K562 (cell line): ENCODE measurements around the gene TEX54. TPM values are rescaled to one million over a fixed set of nuclear protein-coding genes. Genes with fewer than 3 reads are reported as not detected.

ENCODE experiments used
- AFF4 ChIP-seq: sonication (generic); formaldehyde crosslinking; IDR thresholded peaks from 2 replicates; pipeline ENCODE4 v1.8.0; 2023; ENCODE audit warnings: mild to moderate bottlenecking, missing genetic modification reagents
- BACH1 ChIP-seq: fragments of 200-800 bp; sonication (Bioruptor generic); IDR thresholded peaks from 2 replicates; pipeline ENCODE4 v1.6.1; 2016; ENCODE audit warnings: missing genetic modification characterization, missing compliant biosample characterization
- BCOR ChIP-seq: fragments of 450-650 bp; IDR thresholded peaks from 2 replicates; pipeline ENCODE4 v1.6.1; 2016
- CCAR2 ChIP-seq: fragments of 200-400 bp; formaldehyde crosslinking; IDR thresholded peaks from 2 replicates; pipeline ENCODE4 v1.6.1; 2017; ENCODE audit warnings: mild to moderate bottlenecking, low read depth, low read length
- ETV6 ChIP-seq, 3 experiments: fragments of 150-350 bp in 1 of 3; sonication (generic) in 1 of 3; formaldehyde crosslinking in 1 of 3; IDR thresholded peaks; 2 replicates each; pipeline versions ENCODE4 v1.6.1 to v1.8.0; 2014 to 2022; ENCODE audit warnings: borderline replicate concordance in 2 of 3, low read depth in 2 of 3, antibody characterized with exemption in 1 of 3, low read length in 1 of 3, mild to moderate bottlenecking in 1 of 3, missing genetic modification reagents in 1 of 3
- MYNN ChIP-seq, 2 experiments: sonication (generic); formaldehyde crosslinking in 1 of 2; IDR thresholded peaks; 2 replicates each; pipeline versions ENCODE4 v1.5.0 to v1.6.1; 2016 to 2020; ENCODE audit warnings: antibody characterized with exemption in 1 of 2, missing genetic modification reagents in 1 of 2
- RB1 ChIP-seq: fragments of 450-650 bp; IDR thresholded peaks from 2 replicates; pipeline ENCODE4 v1.6.1; 2017; ENCODE audit warnings: low read depth, mild to moderate bottlenecking
- TCFL5 ChIP-seq: fragments of 250-450 bp; sonication (Bioruptor Pico); conservative IDR thresholded peaks from 2 replicates; pipeline ENCODE4 v1.6.1; 2021; ENCODE audit warnings: mild to moderate bottlenecking, moderate library complexity, matching md5 sums
- TEAD2 ChIP-seq: fragments of 450-650 bp; IDR thresholded peaks from 2 replicates; pipeline ENCODE4 v1.6.1; 2016; ENCODE audit warnings: missing genetic modification characterization, control low read depth, missing compliant biosample characterization
- U2AF2 ChIP-seq: fragments of 200-400 bp; formaldehyde crosslinking; optimal IDR thresholded peaks from 2 replicates; pipeline ENCODE3; 2017; ENCODE audit warnings: low read depth, mild to moderate bottlenecking, low read length
- ZBTB5 ChIP-seq: fragments of 450-650 bp; IDR thresholded peaks from 2 replicates; pipeline ENCODE4 v1.6.1; 2017; ENCODE audit warnings: antibody characterized with exemption
- ZNF134 ChIP-seq: fragments of 250-450 bp; sonication (Bioruptor Pico); conservative IDR thresholded peaks from 2 replicates; pipeline ENCODE4 v1.4.0; 2020
- ZNF24 ChIP-seq: fragments of 450-650 bp; IDR thresholded peaks from 2 replicates; pipeline ENCODE4 v1.6.1; 2016
- ZNF695 ChIP-seq: fragments of 450-650 bp; formaldehyde crosslinking; IDR thresholded peaks from 2 replicates; pipeline ENCODE4 v1.4.0; 2020; ENCODE audit warnings: mild to moderate bottlenecking, moderate library complexity
- ZNF76 ChIP-seq: fragments of 250-450 bp; sonication (Bioruptor Pico); IDR thresholded peaks from 2 replicates; pipeline ENCODE4 v1.4.0; 2020; ENCODE audit warnings: mild to moderate bottlenecking, moderate library complexity, borderline replicate concordance
- polyA plus RNA-seq, 8 experiments: library from polyadenylated mRNA; depleted of rRNA in 4 of 8; stranded (reverse) in 5 of 8; unstranded in 3 of 8; fragments of >200 nt; fragmentation: Nextera tagmentation in 2 of 8; fragmentation: Illumina TruSeq in 1 of 8; extraction: Ambion mirVana in 2 of 8; extraction: Trizol in 1 of 8; gene quantifications; 2 replicates each; pipeline versions ENCODE4 v1.2.1 to v1.2.3, GENCODE V29; 2011 to 2014; ENCODE audit warnings: inconsistent platforms in 1 of 8, missing spikeins in 1 of 8
- total RNA-seq, 7 experiments: library from RNA; depleted of rRNA in 6 of 7; stranded (reverse); fragments of >200 nt in 6 of 7; fragmentation: Illumina TruSeq in 2 of 7; extraction: Trizol in 2 of 7; gene quantifications; 2 replicates each; pipeline versions ENCODE4 v1.2.1 to v1.2.3, GENCODE V29; 2011 to 2021; ENCODE audit warnings: low replicate concordance in 1 of 7
- TF ChIP-seq, protein P1 (sequence below), 2 experiments: fragments of 150-350 bp in 1 of 2; IDR thresholded peaks; 2 replicates each; pipeline ENCODE4 v1.6.1; 2012 to 2016; ENCODE audit warnings: low read depth in 2 of 2, low read length in 2 of 2, mild to moderate bottlenecking in 1 of 2, moderate library complexity in 1 of 2
- TF ChIP-seq, protein P2 (sequence below): fragments of 200-800 bp; sonication (Bioruptor generic); IDR thresholded peaks from 2 replicates; pipeline ENCODE4 v1.6.1; 2017; ENCODE audit warnings: missing genetic modification characterization, missing compliant biosample characterization

The TEX54 gene
- total and polyA plus RNA-seq, 9 of the 15 experiments (the other 6 are each of a cell fraction or from before 2014, with no cell fraction given) = not detected

GRCh38 chr11:62830904-62831519, 1.6 kb downstream of the TEX54 start (continued):
- TF ChIP-seq, protein P1, sequence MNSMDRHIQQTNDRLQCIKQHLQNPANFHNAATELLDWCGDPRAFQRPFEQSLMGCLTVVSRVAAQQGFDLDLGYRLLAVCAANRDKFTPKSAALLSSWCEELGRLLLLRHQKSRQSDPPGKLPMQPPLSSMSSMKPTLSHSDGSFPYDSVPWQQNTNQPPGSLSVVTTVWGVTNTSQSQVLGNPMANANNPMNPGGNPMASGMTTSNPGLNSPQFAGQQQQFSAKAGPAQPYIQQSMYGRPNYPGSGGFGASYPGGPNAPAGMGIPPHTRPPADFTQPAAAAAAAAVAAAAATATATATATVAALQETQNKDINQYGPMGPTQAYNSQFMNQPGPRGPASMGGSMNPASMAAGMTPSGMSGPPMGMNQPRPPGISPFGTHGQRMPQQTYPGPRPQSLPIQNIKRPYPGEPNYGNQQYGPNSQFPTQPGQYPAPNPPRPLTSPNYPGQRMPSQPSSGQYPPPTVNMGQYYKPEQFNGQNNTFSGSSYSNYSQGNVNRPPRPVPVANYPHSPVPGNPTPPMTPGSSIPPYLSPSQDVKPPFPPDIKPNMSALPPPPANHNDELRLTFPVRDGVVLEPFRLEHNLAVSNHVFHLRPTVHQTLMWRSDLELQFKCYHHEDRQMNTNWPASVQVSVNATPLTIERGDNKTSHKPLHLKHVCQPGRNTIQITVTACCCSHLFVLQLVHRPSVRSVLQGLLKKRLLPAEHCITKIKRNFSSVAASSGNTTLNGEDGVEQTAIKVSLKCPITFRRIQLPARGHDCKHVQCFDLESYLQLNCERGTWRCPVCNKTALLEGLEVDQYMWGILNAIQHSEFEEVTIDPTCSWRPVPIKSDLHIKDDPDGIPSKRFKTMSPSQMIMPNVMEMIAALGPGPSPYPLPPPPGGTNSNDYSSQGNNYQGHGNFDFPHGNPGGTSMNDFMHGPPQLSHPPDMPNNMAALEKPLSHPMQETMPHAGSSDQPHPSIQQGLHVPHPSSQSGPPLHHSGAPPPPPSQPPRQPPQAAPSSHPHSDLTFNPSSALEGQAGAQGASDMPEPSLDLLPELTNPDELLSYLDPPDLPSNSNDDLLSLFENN (IDR thresholded peaks at IDR 0.05; ENCODE audit: low read depth in 2 of 2, low read length in 2 of 2) = no peak
- TF ChIP-seq U2AF2 (no peak), TEAD2 (tag) (no peak), ZBTB5 (no peak), ZNF695 (no peak), RB1 (0 out of 2 replicates have a peak, but pooled peaks have one; percentile 58), MYNN (IDR thresholded peaks at IDR 0.05) (no peak), MYNN (CRISPR knock-in tag; IDR thresholded peaks at IDR 0.05) (no peak), ZNF24 (no peak), ZNF134 (CRISPR knock-in tag) (no peak), TCFL5 (CRISPR knock-in tag) (no peak), ZNF76 (CRISPR knock-in tag) (no peak), AFF4 (CRISPR knock-in tag) (no peak), BACH1 (tag) (no peak), CCAR2 (no peak), ETV6 (IDR thresholded peaks at IDR 0.05; ENCODE audit: borderline replicate concordance in 1 of 2, low read depth in 2 of 2, low read length in 1 of 2) (no peak), ETV6 (CRISPR knock-in tag; IDR thresholded peaks at IDR 0.05; ENCODE audit: borderline replicate concordance) (no peak), BCOR (no peak)
- TF ChIP-seq, protein P2, sequence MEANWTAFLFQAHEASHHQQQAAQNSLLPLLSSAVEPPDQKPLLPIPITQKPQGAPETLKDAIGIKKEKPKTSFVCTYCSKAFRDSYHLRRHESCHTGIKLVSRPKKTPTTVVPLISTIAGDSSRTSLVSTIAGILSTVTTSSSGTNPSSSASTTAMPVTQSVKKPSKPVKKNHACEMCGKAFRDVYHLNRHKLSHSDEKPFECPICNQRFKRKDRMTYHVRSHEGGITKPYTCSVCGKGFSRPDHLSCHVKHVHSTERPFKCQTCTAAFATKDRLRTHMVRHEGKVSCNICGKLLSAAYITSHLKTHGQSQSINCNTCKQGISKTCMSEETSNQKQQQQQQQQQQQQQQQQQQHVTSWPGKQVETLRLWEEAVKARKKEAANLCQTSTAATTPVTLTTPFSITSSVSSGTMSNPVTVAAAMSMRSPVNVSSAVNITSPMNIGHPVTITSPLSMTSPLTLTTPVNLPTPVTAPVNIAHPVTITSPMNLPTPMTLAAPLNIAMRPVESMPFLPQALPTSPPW (CRISPR knock-in tag) = peak; percentile 46; the same call in 1 of the 2 replicates
